Hindlimb muscle (tissue), 1 donor: ENCODE measurements around the gene FAXC. TPM values are rescaled to one million over a fixed set of nuclear protein-coding genes. Genes with fewer than 3 reads are reported as not detected.

Experiments
- DNase-seq: peaks from one replicate; pipeline ENCODE4 v3.0.0-alpha.2; 2013
- polyA plus RNA-seq: library from polyadenylated mRNA; unstranded; fragments of 120-200 nt; gene quantifications from one replicate; pipeline ENCODE4 v1.2.1, GENCODE V29; 2013; ENCODE audit not compliant: insufficient read length

The FAXC gene
- 0.96 TPM for polyA plus RNA-seq

DNA sequence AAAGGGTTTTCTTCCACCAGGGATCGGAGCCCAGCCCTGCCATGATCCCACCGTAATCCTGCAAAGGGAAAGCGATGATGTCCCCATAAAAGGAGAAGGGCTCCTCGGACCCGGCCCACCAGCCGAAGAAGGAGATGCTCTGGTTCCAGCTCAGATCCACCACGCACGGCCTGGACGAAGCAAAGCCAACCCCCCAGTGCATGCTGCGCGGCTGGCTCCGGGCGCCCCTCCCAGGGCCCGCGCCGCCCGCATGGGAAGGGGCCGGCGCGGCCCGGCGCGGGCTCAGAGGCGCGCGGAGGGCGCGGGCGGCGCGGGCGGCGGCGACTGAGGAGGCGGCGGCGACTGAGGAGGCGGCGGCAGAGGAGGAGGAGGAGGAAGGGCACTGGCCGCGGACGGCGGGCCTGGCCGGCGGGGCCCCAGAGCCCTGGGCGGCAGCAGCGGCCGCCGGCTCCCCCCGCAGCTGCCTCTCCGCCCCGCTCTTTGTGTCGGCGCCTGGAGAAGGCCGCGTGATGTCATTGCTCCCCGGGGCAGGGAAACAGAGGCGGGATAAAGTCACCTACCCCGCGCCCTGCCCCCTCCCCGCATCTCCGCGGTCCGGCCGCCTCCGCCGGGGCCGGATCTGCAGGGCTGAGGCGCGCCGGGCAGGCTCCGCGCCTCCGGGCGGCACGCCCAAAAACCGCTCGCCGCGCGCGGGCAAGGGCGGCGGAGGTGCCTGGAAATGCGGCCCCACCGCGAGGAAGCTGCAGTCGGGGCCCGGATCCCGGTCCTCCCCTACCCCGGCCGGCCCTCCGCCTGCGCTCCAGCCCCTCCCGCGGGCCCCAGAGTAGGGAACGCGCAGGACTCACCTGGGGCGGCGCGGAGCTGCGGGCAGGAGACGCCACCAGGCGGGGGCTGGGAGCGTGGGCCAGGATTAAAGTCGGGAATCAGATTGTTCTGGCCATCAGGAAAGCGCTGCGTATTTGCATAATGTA lies at the start of gene FAXC:
Gene FAXC, minus strand, starts transcription at position 504 of the 971 bp plus-strand sequence. Its CDS starts 302 bp downstream, at position 202.
- DNase-seq = peak; percentile 21

DNA sequence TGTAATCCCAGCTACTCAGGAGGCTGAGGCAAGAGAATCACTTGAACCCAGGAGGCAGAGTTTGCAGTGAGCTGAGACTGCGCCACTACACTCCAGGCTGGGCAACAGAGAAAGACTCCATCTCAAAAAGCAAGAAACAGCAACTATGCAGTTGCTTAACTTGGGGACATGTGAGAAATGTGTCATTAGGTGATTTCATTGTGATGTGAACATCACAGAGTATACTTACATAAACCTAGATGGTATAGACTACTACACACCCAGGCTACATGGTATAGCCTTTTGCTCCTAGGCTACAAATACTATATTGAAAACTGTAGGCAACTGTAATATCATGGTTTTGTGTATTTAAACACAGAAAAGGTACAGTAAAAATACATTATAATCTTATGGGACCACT lies 47.8 kb upstream of the FAXC start:
- DNase-seq = no peak

DNA sequence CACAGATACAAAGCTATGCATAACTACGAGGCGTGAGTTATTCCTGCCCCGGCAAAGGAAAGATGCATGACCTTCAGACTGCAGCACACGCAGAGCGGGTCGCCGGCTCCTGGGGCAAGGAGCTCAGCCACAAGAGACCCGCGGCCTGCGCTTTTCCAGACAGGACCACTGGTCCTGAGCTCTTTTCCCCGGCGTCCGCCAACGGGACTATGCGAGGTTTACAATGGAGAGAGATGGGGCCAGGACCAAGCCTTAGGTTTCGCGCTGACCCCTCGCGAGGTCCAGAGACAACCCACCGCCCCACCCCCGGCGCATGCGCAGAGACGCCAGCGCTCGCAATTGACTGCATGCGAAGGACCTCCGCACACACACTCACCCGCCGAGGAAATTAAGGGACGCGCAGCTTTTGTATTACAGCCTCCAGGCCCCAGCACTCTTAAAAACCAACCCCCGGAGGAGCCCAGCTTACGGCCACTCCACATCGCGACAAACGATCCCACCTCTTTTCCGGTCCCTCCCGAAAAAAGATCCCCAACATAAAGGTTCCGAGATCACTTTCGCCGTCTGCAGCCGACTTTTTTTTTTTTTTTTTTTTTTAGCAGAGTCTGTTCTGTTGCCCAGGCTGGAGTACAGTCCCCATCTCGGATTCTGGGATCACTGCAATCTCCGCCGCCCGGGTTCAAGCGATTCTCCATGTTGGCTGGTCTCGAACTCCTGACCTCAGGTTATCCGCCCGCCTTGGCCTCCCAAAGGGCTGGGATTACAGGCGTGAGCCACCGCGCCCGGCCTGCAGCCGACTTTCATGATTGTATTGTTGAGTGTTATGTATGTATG lies 44.4 kb upstream of the FAXC start, which contains the start of gene COQ3:
Gene COQ3, minus strand, starts transcription at position 498 of the 834 bp plus-strand sequence. Its CDS starts 16 bp downstream, at position 482.
- DNase-seq = peak; percentile 84

DNA sequence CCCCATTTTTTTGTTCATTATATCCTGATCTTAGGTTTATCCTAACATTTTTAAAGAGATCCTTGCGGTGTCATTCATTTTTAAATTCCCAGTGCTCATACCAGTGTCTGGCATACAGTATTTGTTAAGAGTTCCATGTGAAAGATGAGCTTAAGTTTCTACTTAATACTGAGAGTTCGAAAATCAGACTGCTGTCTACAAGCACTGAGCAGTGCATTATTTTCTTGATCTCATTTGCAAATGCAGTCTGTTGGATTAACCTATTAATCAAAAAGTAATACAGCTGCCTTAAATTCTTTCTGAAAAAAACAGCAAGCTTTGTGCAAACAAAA lies 43.9 kb upstream of the FAXC start:
- no peak for DNase-seq

DNA sequence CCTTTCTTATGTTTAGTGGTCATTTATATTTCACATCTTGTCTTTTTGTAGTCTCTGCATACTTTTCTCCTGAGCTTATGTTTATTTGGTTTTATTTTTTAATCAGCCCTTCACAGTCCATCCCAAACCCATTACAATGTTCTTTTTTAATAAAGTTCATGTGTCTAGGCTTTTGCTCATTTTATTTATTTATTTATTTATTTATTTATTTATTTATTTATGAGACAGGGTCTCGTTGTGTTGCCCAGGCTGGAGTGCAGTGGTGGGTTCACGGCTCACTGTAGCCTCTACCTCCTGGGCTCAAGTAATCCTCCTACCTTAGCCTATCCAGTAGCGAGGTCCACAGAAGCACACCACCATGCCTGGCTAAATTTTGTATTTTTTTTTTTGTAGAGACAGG lies 41.4 kb upstream of the FAXC start:
- DNase-seq = no peak

DNA sequence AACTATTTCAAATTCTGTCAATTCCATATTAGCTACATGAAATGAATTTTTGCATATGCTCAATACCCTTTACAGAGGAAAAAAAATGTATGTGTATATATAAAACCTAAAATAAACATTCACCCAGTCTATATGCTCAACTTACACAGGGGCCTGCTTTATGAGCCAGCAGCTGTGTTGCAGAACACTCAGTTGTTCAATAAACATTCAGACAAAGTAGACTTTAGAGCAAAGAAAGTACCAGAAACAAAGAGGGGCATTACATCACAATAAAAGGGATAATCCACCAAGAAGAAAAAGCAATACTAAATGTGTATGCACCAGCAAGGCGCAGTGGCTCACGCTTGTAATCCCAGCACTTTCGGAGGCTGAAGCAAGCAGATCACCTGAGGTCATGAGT lies 35.0 kb upstream of the FAXC start:
- DNase-seq = no peak

DNA sequence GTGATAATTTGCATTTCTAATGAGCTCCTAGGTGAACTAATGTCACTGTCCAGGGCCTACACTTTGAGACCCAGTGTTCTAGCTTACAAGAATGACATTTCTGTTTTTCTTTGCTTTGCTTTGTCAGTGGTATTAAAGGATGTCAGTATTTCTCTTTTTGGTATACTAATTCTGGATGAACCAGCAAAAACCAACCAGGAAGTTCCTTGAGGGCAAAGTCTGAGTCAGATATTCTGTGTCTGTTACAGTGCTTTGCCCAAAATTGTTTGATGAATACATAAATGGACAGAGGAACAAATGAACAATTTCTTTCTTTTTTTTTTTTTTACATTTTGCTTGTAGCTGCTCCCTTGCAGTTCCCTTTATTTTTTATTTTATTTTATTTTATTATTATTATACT lies 29.2 kb upstream of the FAXC start:
- DNase-seq = no peak

DNA sequence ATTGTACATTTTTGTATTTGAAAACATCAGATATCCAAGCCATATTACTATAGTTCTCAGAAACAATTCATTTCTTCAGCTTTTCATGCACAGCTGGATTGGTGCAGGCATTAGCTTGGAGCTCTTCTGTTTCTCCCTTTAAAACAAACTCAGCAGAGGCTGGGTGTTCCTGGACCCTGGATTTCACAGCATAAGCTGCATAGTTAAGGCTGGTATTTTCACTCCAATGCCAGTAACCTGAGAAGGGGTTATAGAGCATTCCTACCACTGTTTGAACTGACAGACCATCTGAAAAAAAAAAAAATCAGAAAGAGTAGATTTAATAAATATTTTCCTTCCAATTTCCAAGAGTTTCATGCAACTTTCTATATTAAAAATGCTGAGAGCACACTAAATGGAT lies 20.1 kb upstream of the FAXC start:
- DNase-seq = no peak

DNA sequence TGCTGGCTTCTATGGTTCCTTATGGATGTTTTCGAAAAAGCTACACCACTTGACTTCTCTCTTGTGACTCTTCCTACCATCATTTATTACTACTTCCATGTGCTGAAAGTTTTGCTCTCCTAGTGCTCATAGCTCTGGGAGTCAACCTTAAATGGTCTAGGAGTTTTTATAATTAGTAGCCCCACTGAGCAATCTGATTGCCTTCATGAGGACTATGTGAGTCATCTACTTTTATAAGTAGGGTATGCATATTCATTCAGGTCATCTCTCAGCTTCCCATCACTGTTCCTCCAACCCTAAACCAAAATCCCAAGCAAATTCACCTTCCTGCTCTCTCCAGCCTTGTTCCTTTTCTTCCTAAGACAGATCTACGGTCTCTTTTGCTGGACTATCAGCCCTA lies 17.4 kb upstream of the FAXC start:
- DNase-seq = no peak

DNA sequence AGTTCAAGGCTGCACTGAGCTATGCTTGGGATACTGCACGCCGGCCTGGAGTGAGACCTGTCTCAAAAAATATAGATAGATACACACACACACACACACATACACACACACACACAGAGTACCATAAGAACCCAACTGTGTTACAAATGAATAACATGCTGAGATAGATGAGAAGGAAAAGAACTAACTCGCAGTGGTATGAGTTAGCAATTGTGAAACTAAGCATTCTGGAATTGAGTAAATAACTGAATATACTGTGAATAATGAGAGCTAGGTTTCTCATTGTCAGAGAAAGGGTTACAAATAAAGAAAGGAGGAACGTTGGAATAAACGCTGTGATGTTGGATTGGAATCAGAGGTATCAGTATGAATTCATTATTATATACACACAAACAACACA lies 14.6 kb upstream of the FAXC start:
- no peak for DNase-seq

DNA sequence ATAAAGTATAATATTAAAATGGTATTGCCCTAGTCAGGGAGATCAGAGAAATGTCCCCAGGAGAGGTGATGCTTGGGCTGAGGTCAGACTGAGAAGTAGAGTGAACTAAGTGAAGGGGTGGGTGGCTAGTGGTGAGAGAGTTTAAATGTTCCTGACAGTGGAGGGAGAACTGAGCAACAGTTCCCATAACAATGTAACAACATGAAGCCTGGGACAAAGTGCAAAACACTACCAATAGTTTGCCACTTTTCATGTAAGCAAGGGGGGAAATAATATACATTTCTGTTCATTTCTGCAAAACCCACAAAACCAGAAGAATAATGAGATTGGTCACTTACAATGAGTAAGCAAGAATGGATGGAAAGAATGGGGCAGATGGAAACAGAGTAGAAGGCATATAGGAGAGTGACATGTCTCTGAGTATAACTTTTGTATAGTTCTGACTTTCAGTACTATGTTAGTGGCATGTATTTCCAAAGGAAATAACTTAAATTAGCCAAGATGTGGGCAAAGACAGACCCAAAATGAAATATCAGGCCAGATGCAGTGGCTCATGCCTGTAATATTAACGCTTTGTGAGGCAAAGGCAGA lies 13.3 kb upstream of the FAXC start:
- DNase-seq = no peak

DNA sequence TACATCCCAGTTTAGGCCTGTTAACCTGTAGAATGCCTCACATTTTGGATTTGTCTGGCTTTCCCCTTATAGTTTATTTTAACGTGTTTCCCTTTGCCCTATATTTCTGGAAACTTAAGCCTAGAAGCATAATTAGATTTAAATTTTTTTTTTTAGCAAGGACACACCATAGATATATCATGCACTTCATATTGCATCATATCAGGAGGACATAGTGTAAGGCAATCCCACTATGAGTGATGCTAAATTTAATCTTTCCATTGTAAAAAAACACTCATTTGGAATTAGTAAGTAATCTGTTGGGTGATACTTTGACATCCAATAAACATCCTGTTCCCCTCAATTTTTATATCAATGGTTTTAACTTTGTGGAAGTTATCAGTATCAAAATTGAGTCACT lies 10.3 kb upstream of the FAXC start:
- no peak for DNase-seq

DNA sequence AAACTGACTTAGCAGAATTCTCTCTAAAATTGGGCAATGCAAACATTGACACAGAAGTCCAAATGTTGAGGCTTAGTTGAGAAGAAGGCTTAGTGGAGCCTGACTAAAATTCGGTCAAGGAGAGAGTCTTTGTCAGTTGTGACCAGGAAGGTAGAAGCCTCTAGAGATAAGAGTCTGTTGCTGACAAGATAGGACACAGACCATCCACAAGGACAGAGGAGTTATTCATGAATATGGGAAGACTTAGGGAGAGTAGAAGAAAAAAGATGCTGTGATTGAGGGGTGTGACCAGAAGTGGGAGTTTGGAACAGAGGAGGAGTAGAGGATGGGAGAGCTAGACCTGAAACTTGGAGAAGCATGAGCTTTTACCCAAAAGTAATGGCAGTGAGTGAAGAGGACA lies 7.2 kb upstream of the FAXC start:
- no peak for DNase-seq

DNA sequence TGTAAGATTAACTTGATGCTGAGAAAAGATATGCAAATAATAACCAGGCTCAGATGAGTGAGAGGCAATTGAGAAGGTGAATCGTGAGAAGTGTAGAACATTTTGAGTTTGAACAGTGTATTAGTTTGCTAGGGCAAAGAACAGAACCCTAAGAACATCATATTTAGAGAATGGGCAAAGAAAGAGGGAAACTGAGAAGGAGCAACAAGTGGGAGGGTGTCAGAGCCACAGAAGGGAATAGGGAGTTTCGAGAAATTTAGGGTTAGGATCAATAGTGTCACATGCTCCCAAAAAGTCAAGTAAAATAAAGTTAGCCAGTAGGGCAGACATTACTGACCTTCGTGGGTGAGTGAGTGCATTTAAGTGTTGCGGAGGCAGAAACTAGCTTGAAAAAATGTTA lies 5.5 kb upstream of the FAXC start:
- DNase-seq = no peak

DNA sequence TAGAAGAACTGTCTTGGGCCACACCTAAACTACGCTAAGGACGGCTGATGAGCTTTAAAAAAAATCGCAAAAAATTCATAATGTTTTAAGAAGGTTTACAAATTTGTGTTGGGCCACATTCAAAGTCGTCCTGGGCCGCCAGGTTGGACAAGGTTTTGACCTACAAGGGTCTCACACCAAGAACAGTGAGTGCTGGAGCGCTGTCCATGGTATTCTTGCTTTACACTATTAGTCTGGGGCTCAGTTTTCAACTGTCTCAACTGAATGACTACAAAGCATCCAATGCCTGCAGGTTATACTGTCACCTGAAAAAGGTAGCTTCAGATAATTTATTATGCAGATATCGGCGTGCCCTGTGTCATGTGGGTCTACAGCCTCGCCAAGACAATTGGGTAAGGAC lies 3.7 kb upstream of the FAXC start:
- no peak for DNase-seq

DNA sequence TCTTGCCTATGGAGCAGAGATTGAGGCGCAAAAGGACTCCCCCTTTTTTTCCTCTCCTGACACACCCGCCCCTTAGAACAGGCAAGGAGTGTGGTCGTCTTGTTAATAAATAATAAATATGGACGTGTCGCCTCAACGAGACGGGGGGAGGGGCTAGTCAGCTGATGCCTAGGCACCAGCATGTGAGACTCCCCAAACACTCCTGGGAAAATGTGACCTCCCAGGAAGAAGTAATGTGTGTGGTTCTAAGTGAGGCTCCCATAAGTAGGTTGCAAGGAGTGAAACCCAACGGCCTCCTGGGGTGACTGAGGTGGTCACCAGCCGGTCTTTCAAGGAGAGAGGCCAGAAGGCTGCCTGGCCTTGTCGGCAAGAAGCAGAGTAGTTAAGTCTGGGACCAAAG lies 1.1 kb upstream of the FAXC start:
- no peak for DNase-seq

DNA sequence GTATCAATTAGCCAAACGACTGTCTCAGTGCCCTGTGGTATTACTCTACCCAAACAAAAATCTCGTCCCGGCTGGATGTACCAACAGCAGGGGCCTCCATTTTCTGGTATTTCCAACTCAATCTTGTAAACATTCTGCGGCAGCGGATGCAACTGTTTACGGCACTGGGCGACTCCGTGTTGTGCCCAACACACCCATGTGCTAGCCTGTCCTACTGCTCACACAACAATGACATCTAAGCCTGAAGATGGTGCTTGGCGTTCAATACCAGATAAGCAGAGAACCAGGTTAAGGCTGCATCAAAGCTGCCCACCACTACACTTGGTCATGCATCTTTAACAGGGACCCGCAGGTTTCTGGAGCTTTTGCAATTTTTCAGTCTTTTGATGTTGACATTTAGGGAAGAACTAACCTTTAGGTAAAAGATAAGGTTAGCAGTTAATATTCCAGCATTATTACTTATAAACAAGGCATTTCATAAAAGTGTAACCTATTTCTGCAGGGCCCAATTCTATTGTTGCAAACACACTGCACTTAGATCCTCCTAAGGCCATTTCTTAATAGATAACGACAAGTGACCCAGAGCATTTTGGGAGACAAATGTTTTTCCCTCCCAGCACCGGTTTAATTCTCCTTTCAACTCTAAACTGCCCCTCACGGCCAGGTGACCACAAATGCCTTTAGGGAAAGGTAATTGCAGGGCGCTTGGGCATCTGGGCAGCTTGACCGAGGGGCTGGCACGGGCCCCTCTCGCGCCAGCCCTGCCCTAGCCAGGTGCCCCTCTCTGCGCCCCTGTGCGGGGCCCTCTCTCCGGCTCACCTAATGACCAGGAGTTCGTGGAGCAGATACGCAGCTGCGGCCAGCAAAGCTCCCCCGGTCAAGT lies 945 bp downstream of the FAXC start:
- DNase-seq = no peak

DNA sequence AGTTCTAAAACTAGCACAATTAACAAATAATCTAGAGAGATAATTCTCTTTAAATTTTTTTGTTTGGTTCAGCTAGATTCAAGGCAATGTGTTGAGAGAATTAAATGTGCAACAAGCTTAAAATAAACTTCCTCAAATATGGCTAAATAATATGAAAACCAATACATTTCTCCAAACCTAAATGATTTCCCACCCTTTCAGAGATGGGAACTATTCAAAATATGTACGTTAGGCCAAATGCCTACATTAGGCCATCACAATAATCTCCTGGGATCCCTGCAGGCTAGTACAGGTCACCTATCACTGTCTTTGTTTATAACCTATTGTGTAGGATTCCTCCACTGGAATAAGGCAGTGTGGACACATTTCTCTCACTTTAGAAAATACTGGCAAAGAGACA lies 1.7 kb downstream of the FAXC start:
- no peak for DNase-seq

DNA sequence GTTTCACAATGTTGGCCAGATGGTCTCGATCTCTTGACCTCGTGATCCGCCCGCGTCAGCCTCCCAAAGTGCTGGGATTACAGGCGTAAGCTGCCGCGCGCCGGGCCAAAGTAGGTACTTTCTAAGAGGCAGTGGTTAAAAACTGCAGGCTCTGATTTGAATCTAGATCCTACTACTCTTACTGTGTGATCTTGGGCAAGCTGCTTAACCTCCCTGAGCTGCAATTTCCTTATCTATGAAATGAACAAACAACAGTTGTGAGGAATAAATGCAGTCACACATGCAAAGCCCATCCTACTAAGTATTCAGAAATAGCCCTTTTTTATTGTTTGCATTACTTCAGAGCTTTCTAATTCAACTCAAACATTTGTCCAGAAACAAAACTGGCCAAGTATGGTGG lies 2.9 kb downstream of the FAXC start:
- DNase-seq = no peak

DNA sequence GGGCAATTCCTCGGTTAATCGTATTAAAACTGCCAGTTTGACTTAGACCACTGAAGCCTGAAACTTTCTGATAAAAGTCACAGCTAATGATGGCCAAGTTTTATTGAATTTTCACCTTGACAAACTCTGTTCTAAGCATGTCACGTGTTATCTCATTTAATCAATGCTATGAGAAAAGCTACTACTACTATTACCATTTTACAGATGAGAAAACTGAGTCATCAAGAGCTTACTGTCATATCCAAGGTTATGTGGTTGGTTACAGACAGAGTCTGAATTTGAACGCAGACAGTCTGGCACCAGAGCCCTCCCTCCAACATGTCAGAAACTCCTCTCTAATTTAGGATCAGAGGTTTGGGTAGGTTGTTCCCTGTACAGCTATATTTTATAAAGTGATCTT lies 4.3 kb downstream of the FAXC start:
- DNase-seq = no peak

DNA sequence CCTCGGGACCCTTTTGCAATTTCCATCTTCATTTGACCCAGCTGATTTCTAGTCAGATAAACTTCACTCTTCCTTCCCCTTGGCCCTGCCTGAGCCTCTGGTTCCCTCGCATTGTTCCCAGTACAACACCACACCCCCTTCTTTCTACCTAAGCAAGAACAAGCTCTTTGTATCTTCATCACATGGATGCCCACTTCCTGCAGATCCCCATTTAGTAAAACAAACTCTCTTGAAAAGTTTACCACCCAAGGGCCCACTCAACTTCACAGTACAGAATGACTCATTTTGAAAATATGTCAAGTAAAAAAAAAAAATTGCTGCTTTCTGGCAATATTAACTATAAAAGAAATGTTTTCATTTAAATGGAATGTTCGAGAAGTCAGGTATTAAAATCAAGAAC lies 5.2 kb downstream of the FAXC start:
- no peak for DNase-seq

DNA sequence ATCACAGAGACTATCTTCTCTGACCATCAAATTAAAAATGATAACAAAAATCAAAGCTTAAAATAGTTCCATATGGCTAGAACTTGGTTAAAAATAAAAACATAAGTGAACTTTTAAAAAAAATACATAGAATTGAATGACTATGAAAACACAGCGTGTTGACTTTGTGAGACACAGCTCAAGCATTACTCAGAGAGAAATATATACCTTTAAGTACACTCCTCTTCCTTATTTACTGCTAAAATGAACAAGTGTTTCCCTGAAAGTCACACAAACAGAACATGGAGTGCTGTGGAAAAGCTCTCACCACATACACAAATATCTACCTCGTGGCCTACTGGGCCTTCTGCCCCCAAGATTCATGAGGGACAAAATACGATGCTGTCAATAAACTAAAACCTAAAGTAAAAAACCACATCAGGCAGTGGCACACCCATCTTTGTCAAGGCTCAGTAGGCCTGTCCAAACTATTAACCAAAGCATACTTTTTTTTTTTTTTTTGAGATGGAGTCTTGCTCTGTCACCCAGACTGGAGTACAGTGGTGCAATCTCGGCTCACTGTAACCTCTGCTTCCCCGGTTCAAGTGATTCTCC lies 7.5 kb downstream of the FAXC start:
- no peak for DNase-seq
